HG03097 (cell line): ENCODE results near the gene PPP2R5E.
"Not testable (repeated sequence)": the region's sequence is repeated elsewhere in the genome, so short reads cannot be mapped to it uniquely, and the experiment has no call there.

Experiments used
- ATAC-seq: cut with Tn5 transposase; IDR thresholded peaks from one replicate; pipeline ENCODE4 v1.9.1; 2021; ENCODE audit not compliant: unreplicated experiment, low FRiP score

PPP2R5E gene

DNA sequence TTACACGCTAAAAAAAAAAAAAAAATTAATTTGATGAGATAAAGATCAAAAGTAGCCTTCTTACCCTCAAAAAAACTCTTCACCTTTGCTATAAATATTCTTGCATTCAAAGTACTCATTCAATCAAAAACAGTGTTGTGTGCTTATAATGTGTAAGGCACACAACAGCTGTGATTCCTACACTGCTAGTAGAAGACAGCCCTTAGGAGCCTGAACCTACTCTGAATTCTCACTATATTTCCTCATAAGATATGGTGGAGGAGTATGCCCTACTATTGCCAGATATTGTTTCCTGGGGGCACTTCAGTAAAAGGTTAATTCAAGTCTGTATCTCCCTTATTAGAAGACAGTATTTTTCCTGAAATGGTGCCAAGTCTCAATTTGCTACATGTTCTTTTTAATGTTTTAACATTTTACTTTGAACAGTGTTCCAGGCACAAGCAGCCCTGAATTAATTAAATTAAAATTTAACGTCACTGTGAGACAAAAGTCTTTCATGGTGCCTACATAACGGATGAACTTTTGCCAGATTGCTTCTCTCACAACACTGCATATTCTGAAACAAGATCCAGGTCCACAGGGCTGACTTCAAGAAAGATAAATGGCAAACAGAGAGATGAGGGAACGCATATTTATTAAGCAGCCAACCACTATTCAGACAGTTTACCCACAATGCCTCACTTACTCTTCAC is 19.3 kb downstream of the PPP2R5E start:
- ATAC-seq = no peak

DNA sequence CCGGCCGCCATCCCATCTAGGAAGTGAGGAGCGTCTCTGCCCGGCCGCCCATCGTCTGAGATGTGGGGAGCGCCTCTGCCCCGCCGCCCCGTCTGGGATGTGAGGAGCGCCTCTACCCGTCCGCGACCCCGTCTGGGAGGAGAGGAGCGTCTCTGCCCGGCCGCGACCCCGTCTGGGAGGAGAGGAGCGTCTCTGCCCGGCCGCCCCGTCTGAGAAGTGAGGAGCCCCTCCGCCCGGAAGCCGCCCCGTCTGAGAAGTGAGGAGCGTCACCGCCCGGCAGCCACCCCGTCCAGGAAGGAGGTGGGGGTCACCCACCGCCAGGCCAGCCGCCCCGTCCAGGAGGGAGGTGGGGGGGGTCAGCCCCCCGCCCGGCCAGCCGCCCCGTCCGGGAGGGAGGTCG is 20.7 kb downstream of the PPP2R5E start:
- not testable (repeated sequence) for ATAC-seq

DNA sequence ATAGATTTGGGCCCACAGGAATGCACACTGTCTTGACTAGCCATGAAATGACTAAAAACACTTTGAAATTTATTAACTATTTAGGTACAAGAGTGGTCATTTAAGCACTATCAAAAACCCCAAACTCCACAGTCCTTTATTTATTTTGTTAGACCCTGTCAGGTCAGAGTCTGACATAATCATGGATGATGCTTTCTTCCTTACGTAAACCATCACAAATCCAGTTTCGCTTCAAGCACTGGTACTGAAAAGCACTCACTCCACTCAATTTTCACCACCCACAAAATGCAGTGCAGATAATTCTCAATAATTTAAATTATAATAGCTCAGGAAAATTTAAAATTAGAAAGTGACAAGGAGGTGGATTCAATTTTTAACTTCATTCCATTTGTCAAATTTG is 25.8 kb downstream of the PPP2R5E start:
- no peak for ATAC-seq

DNA sequence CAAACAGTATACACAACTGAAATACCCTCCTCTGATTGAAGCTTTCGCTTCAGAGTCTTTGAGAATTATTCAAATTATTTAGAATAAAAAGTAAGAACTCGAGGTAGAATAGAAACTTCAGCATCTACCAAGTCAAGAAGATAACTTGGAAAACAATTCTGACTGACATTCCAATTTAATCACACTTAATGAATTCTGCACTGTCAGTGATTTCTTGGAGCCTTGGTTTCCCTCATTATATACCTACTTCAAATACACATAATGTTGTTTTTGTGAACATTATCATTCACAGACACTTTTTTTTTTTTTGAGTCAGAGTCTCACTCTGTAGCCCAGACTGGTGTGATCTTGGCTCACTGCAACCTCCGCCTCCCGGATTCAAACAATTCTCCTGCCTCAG is 27.9 kb downstream of the PPP2R5E start:
- no peak for ATAC-seq

DNA sequence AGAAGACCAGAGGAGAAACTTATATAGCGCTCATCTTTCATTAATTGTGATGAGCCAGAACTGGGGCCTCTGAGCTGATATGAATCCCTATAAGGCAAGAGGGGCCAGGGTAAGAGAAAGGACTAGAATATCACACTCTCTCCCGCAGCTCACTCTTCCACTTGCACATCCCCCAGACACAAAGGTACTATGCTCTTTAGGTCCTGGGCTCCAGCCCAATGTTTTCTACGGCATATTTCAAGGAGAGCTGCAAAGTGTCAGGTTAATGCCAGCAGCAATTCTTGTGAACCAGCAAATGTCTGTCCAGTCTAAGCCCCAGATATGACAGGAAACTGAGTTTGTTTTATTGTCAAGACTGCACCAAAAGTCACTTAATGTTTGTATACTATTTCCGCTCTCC is 29.4 kb downstream of the PPP2R5E start:
- ATAC-seq = no peak

DNA sequence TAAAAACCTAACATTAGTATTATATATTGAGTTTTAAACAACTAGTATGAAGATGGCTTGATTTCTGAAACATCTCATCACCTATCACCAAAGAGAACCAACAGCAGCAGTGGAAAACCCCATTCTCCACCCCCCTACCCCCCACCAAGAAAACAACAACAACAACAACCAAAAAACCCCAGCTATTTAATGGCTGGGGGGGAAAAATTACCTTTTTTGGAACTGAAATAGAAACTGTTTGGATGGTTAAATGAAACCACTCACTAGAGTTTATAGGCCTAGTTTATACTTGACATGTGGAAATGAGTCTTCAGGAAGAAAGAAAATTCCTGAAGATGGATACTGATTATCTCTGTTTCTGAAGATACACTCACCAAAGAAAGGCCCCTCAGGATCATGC is 30.3 kb downstream of the PPP2R5E start:
- no peak for ATAC-seq

DNA sequence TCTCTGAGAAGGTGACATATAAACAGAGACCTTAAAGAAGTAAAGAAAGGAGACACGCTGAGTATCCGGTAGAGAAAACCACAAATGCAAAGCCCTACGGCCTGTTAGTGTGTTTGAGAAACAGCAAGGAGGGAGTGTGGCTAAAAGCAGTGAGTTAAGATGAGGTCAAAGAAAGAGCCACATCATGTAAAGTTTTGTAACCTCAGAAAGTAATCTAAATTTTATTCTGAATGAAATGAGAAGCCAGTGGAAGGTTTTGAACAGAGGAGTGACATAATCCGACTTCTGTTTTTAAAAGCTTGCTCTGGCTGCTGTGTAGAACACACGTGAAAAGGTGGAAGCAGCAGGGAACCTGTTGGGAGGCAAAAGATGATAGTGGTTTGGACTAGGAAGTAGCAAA is 32.6 kb downstream of the PPP2R5E start:
- ATAC-seq = peak; percentile 83

DNA sequence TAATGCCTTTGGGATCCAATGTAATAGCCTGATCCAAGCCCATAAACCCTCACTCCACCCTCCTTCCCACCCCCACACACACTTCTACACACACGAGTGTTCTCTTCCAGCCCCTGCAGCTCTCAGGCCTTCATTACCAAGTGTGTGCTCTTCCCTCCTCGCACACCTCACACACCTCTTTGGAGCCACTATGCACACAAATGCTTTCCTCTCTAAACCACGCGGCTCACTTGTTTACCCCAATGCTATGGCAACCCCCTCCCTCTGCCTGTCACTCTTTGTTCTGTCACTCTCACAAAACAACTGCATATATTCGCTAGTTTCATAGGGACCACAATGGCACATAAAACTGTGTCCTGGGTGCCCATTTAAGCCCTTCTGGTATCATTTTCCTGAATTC is 35.1 kb downstream of the PPP2R5E start:
- no peak for ATAC-seq

DNA sequence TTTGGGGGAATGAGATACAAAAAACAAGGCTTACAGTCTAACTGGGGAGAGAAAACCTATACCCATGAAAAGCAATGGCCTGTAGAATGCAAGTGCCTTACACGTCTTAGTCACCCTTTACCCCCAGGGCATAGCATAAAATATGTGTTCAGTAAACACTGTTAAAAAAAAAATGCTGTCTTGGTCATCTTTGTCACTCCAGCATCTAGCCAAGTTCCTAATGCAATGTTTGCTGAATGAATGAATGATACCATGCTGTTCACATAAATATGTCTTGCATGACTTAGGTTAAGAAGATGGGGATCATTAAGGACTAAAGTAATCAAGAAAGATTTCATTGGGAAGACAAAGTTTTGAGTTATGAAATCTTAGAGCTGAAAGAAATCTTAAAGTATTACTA is 38.5 kb downstream of the PPP2R5E start:
- no peak for ATAC-seq

DNA sequence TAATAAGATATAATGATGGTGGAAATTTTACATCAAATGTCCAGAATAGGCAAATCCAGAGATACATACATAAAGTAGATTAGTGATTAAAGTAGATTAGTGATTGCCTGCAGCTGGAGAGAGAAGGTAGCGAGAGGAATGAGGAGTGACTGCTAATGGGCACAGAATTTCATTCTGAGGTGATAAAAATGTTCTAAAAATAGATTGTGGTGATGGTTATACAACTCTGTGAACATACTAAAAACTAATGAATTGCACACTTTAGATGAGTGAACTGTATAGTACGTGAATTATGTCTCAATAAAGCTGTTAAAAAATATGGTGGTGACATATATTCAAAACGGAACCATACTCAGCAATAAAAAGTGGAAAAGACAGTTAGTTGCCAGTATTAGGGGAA is 41.7 kb downstream of the PPP2R5E start:
- no peak for ATAC-seq

DNA sequence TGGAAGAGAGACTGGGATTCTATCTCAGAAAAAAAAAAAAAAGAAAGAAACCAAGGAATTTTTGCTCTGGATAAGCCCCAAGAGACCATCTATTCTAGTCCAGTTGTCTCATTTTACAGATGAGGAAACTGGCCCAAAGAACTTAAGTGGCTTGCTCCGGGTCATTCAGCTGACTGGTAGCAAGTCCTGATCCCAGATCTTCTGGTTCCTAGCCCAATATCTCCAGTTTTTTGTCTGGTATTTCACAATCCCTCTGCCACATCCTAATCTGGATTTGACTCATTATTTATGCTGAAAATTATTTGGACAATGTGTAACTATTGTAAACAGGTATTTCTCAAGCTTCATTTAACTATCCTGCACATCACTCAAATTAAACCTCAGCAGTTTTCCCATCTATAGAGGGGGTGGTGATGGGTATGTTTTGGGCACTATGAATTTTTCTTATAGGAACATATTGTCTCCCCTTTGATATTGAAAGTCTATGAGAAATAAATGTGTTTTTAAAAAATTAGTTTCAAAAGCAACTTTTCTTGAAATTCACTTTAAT is 43.4 kb downstream of the PPP2R5E start:
- no peak for ATAC-seq

DNA sequence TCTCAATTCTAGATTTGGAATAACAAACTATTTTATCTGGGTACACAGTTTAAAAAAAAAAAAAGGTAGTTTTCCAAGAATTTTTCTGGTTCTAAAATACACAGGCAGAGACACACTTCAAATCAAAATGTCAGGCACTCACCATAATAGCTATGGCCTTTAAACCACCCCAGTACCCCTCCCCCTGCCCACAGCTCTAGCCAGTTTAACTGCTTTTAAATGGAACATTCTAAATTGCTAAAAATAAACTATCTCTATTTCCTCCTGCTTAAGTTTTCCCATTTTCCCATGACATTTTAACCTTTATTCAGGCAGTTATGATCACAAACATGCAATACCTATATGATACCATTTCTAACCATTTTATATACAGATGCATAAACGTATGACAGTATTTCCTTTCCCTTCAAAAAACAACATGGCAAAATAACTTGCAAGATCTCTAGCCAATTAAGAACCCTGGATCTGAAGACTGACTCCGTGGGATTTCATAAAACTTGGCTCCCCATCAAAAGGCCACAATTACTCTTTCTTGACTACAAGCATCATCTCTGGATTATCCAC is 46.3 kb downstream of the PPP2R5E start:
- no peak for ATAC-seq

DNA sequence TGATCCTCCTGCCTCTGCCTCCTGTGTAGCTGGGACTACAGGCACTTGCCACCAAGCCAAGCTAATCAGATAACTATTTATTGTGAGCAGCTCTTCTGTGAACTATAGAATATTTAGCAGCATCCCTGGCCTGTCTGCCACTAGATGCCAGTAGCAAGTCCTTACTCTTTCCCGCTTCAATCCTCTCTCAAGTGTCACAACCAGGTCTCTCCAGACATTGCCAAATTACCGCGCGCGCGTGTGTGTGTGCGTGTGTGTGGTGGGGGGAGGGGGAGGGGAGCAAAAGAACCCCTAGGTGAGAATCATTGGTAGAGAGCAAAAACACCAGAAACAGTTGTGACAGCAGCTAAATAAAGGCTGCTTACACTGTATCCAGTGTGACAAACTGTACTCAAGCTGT is 49.9 kb downstream of the PPP2R5E start:
- no peak for ATAC-seq

DNA sequence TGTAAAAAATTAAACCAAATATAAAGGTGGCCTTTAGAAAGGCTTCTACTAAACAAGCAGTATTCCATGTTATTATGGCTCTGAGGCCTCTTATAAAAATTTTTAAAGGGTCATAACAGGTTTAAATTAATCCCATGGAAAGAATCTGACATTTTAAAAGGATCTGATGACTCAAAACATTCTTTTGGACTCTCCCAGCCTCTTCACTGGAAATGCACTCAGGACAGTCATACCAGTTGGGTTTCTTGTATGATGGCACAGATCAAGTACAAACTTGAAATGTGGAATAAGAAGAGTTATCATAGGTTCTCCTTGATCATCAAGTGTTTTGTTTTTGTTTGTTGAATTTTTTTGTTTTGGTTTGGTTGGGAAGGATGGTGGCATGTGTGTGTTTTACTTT is 50.8 kb downstream of the PPP2R5E start:
- ATAC-seq = no peak

DNA sequence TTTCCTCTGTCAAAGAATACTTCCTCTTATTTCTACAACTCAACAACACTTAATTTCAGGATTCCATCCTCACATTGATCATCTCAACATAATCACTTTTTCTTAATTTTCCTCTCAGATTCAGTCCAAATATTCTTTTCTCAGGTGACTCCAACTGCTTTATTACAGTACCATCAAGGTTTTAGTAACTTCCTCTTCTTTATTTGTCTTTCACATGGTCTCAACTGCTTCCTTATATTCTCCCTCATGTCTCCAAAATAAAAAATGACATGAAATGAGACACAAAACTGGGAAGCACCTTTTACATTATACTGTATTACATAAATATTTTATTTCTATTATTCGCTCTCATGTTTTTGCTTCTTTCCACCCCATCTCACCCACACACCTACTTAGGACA is 55.5 kb downstream of the PPP2R5E start:
- no peak for ATAC-seq

DNA sequence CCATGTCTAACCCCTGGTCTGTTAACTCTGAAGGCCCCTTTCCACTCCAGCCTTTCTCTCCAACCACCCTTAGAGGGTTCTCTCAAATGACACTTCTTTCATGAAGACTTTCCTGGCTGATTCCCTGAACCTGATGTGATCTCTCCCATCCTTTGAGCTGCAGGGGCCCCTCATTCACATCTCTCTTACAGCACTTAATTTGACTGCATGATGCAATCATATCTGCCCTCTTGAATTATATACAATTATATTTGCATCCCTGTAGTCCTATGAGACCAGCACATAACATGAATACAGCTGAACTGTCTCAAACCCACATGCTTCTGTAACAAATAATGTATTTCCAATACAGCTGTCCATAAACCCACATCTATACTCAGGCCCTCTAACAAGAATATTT is 56.4 kb downstream of the PPP2R5E start:
- ATAC-seq = no peak

DNA sequence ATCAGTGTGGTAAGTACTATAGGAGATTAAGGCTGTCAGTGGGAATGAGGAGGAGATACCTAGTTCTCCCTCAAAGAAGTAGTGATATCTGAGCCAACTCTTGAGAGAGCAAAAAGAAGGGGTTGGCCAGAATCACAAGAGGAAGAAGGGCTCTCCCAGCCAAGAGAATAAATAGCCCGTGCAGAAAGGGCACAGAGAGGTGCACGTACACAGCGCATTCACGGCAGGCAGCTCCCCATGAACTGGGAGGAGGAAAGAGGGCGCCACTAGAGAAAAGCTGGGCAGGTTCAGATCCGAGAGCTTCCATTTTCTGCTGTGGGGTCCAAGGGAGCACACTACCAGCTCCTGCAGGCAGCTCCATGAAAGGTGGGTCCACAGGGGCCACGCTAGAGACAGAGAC is 59.9 kb downstream of the PPP2R5E start:
- no peak for ATAC-seq

DNA sequence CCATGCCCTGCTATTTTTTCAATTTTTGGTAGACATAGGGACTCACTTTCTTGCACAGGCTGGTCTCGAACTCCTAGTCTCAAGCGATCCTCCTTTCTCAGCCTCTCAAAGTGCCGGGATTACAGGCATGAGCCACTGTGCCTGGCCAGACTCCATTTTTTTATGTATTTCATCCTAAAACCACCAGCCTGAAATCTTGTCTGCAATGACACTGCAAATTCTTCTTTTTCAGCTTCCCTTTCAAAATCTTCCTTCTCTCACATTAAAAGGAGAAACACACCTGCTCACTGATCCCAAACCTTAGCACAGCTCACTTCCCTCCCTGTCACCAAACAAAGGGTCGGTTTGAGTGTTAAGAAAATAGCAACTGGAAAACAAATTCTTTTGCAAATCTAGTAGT is 62.6 kb downstream of the PPP2R5E start:
- no peak for ATAC-seq

DNA sequence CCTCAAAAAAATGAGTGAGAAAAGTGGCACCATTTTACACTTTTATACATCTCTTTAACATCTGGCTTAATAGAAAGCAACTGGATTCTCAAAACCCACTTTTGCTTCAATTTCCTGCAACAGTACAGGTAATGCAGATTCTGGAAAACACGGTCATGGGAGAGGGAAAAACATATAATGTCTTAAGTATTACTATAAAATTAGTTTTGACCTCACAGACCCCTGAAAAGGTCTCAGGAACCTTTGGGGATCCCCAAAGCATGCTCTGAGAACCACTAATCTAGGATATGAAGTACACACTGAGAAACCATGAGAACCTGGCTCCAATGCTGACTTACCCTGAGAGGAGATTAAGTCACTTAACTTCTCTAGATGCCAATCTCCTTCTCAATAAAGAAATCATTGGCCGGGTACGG is 64.7 kb downstream of the PPP2R5E start:
- peak; percentile 40 for ATAC-seq

DNA sequence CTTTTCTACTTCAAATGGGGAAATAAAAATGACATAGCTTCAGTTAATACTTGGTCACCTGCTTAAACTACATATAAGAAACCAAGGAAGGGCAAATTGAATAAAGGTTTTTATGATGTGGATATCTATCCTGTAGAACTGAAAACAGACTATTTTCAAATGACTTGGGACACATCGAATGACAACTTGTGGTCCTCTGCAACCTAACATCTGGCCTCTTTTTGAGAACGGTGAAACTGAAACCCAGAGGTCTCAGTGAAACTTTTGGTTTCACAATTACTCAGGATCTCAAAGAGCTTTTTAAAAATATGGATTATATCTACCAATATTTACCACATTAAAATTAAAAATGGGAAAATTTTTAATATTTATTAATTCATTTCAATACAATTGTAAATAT is 65.2 kb downstream of the PPP2R5E start:
- ATAC-seq = peak; percentile 80

DNA sequence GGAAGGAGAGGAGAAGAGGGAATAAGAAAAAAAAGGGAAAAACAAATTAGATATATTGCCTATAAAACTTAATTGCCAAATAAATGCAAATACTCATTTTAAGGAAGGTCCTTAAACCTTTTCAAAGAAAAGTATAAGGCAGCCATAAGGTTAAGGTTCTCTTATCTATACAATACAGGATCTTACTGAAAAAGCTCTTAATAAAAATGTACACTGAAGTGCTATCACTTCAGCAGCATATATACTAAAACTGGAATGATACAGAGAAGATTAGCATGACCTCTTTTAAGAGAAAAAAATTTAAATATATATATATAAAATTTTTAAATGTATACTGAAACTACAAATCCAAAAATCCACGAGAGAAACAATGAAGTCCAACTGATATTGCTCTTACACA is 65.6 kb downstream of the PPP2R5E start:
- ATAC-seq = no peak

DNA sequence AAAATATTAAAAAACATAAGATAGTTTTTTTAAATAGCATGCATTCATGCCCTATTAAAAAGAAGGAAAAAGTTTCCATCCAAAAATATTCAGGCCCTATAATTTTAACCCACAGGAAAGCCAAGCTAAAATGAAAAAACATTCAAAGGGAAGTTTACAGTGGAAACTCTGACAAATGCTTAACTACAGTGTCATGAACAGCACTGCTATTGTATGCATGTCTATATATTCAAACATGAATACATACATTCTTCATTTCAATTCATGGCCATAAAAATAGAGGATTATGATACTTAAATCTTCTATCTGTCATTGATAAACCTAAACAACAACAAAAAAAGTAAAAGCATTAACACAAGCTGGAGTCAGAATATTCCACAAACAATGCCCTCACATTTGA is 67.4 kb downstream of the PPP2R5E start:
- ATAC-seq = no peak
